NCI-H774 (cell line): ENCODE results near the gene PRKAR1A.
"Not testable (repeated sequence)": the region's sequence is repeated elsewhere in the genome, so short reads cannot be mapped to it uniquely, and the experiment has no call there.

Source experiments
- DNase-seq: peaks from one replicate; lab custom pipeline; 2025; lab: John Stamatoyannopoulos, UW

The PRKAR1A gene

DNA sequence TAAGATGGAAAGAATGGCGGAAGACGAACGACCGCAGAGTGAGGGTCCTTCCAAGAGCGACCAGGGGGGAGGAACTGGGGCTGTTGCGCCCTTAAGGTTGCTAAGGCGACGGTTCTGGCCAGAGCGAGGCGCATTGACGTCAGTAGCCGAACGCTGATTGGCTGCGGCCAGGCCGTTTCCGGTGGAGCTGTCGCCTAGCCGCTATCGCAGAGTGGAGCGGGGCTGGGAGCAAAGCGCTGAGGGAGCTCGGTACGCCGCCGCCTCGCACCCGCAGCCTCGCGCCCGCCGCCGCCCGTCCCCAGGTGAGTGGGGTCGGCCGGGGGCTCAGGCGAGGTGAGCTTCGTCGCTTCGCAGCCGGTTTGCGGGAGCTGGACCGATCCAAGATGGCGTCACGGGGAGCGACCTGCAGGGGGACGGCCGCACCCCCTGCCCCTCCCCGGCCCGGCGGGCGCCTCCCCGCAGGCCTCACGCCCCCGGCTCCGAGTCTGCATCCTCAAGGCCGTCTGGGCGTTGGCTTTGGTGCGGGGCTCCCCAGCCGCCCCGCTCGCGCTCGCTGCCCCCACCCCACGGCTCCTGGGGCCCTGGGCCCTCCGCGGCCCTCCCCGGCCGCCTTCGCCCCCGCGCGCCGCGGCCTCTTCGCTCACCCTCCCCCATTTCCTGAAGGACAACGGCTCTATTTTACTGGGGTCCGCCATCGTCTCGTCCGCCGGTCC, at the start of gene PRKAR1A:
Gene PRKAR1A, plus strand, starts transcription at position 184 of the 713 bp plus-strand sequence. CDS start 2,970 bp downstream, outside the sequence.
- peak; percentile 99 for DNase-seq

GRCh38 chr17:68463211-68464019, 48.8 kb upstream of the PRKAR1A start:
- DNase-seq: no peak

DNA sequence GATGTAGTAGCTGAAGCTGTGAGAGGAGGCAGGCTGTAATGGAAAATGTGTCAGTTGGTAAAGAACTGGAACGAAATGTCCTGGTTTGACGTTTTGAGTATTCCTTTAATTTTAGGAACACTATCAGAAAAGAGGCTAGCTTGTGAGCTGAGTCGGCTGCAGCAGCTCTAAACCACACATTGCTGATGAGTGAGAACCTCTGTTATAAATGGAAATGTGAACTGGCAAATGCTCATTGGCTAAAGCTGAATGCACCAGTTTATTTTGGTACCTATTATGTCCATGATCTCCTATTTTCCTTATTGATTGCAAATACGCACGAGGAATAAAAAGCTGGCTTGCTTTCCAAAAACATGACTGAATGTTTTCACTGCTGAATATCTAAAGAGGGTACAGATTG, 43.9 kb upstream of the PRKAR1A start:
- DNase-seq: no peak

GRCh38 chr17:68468788-68469187, 43.4 kb upstream of the PRKAR1A start:
- DNase-seq: no peak

DNA sequence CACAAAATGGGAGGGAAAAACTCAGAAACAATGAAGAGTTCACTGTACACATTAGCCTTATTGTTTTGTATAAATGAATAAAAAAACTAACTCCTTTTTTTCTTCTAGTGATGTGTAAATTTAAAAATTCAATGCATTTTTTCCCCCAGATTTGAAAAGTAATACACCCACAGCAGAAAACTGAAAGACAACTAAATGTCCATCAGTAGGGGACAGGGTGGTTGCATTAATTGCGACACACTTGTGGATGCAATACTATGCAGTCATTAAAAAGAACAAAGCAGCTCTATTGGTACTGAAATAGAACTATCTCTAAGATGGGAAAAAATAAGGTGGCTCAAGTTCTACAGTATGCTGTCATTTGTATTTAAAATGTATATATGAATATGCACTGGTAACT, 41.3 kb upstream of the PRKAR1A start:
- DNase-seq: no peak

DNA sequence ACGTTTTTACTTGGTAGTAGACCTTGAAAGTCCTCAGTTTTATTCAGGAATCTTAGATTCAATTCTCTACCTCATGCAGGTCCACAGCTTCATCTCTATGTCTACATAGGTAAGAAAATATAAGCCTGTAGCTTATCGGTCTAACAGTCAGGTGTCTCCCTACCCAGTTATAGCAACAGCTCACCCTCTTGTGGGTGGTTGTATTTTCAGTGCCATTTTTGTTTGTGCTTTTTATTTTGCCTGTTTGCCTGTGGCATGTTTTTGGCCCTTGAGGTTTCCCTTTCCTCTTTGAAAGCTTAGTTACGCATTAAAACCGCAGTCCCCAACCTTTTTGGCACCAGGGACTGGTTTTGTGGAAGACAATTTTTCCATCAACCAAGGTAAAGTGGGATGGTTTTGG, 31.3 kb upstream of the PRKAR1A start:
- DNase-seq: no peak

DNA sequence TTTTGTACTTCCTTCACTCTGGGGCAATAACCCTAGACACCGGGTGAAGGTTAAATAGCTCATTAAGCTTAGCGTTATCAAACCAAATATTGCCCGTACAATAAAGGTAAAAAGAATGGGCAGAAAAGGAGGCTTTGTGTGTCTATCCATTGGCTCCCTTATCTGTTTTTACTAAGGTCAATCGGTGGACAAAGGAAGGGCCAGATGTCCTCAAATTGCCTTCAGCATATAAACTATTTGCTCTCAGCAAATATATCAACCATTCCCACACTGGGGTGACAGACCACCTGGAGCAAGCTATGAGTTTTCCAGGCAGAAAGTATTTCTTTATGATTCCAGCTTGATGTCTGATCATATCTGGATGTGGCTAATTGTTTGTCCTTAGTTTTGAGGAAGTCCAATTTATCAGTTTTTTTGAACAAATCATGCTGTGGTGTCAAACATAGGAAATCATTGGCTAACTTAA, 29.6 kb upstream of the PRKAR1A start:
- peak; percentile 54 for DNase-seq

DNA sequence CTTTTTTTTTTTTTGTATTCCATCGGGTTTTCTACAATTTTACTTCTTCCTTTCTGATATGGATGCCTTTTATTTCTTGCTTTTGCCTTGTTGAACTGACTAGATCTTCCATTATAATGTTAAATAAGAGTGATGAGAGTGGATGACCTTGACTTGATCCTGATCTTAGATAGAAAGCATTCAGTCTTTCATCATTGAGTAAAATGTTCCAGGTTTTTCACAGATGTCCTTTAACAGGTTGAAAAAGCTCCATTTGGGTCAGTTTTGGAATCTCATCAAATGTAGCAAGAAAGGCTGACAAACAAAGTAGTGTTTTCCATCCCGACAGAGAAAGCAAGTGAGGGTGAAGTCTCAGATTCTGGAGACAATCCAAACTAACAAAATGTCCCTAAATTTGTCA, 27.8 kb upstream of the PRKAR1A start:
- DNase-seq: no peak

DNA sequence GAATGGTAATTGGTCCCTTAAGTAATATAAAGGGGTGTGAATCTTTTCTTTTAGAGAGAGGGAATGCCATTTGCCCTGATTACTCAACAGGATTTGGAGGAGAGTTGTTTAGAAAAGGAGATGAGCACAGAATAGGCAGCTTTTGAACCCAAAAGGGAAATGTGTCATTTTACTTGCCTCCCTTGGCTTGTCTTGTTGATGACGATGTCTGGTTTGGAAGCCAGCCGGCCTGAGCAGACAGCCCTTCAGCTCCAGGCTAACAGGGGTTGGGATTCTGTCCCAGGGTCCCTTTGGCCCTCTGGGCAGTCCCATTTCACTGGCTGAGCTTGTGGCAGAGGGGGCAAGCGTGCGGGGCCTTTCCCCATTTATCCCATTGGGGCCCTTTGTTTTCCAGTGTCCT, 22.3 kb upstream of the PRKAR1A start:
- DNase-seq: no peak

GRCh38 chr17:68491381-68492231, 20.6 kb upstream of the PRKAR1A start:
- DNase-seq: no peak

DNA sequence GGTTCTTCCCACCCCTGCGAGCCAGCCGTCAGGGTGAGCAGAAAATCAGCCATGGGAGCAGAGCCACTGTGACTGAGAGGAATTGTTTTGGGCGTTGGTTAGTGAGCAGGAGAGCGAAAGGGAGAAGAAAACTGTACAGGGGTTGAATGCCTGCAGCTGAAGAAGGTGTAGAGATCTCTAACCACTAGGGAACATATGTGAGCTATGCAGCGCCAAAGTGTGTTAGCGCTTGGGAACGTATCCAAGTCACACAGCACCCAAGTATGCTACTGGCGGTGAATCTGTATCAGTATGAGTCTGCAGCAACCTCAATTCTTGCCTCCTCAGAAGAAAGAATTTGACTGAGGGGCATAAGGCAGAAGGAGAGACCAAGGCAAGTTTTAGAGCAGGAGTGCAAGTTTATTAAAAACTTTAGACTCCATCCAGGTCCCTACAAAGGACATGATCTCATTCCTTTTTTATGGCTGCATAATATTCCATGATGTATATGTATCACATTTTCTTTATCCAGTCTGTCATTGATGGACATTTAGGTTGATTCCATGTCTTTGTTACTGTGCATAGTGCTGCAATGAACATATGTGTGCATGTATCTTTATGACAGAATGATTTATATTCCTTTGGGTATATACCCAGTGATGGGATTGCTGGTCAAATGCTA, 19.7 kb upstream of the PRKAR1A start:
- not testable (repeated sequence) for DNase-seq

- DNase-seq: no peak
Measured at GRCh38 chr17:68495081-68495480, 17.1 kb upstream of the PRKAR1A start.

- no peak for DNase-seq
Measured at GRCh38 chr17:68497885-68498319, 14.3 kb upstream of the PRKAR1A start.

DNA sequence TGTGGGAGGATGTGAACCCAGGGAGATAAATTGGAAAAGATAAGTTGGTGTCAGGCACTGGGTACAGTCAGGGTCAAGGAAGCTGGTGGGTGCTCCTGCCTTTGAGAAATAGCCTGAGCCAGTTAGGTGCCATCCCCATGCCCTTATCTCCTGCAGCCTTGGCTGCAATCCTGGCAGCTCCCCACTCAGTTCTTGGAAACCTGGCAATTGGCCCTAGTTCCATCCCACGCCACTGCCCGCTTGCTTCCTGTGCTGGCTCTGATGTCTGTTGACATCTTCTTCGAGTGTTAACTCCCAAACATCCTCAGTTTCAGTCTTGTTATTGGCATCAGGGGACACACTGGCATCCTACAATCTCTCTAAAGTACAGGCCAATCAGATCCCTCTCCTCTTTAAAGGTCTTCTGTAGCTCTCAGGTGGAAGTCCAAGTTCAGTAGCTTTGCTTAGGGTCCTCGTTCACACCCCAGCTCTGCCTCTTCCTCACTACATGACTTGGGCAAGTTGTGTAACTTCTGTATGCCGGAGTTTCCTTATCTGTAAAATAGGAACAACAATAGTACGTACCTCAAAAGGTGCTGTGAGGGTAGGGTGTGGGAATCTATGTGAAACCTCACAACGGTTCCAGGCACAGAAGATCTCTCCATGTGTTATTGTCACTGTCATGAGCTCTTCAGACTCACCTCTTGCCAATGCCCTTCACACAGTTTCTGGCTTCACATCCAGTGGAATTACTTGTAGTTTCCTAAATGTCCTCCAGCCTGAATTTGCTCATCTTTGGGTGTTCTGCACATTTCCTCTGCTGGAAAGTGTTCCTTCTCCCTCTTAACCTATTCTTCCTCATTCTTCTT, 13.5 kb upstream of the PRKAR1A start:
- no peak for DNase-seq

DNA sequence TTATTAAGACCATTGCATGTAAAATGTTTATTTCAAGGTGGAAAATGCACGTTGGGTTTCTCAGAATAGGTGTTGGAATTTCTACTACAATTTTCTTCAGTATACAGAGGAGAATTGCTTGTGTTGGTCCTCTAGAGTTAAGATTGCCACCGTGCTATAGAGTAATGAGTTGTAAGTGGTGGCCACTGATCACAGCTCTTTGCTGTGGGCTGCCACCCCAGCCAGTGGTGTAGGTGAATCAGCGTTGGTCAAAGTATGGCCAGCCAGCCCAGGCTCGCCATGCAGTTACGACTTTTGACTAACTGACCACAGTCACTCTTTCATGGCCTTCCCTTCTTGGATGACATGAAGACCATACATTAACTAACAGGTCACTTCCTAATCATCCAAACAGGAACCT, 12.6 kb upstream of the PRKAR1A start:
- DNase-seq: no peak

DNA sequence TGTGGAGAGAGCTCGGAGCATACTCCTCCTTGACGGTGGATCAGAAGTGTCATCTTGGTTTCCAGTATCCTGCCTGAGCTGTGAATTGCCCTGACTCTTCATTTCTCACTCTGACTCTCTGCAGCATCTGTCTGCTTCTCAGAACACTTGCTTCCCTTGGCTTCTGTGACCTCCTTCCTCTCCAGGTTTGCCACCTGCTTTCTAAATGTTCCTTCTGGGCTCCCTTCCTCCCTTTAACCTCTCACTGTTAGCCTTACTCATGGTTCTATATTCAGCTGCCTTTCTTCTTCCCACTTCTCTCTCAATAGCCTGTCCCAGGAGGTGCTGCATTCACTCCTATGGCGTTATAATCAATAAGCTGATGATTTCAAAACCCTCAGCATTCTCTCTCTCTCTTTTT, 11.2 kb upstream of the PRKAR1A start:
- no peak for DNase-seq

GRCh38 chr17:68505951-68506350, 6.3 kb upstream of the PRKAR1A start:
- DNase-seq: no peak

DNA sequence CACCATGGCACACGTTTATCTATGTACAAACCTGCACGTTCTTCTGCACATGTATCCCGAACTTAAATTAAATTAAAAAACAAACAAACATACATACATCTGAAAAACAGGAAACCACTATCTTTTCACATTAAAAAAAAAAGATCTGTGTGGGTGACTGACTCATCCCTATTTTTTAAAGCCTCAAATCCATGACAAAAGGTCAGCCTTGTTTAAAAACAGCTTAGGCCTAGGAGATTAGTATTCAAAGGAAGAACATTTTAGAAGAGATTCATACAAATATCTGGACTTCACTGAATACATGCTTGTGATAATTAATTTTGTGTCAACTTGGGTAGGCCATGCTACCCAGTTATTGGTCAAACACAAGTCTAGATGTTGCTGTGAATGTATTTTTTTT, 4.7 kb upstream of the PRKAR1A start:
- DNase-seq: no peak

- peak; percentile 64 for DNase-seq
Measured at GRCh38 chr17:68509141-68510057, 2.8 kb upstream of the PRKAR1A start.

- DNase-seq: no peak
Measured at GRCh38 chr17:68511254-68511670, 968 bp upstream of the PRKAR1A start.
